Activated naive CD8-positive, alpha-beta T cell treated with anti-CD3 and anti-CD28 coated beads, Interleukin-2, amount 10 ng/mL, durations not matched to agents 7 days and 5 days (primary cell): ENCODE results near the gene RPL10. TPM values are rescaled to one million over a fixed set of nuclear protein-coding genes. Genes with fewer than 3 reads are reported as not detected.

Experiments
- ATAC-seq: fragments of 150-1000 bp; cut with Tn5 transposase; one replicate; pipeline ENCODE4 v1.10.0; 2021; ENCODE audit warnings: low read depth, moderate library complexity
- POLR2A ChIA-PET: fragments of 350-600 bp; sonication (Branson Sonifier 250); formaldehyde crosslinking; loops from one replicate; lab custom pipeline; 2021; ENCODE audit warnings: antibody characterized with exemption; lab: Charles Lee
- DNase-seq: peaks from one replicate; pipeline ENCODE4 v3.0.0; 2021
- H3K27ac Mint-ChIP-seq: one replicate; pipeline ENCODE4 v1.8.0; 2022; ENCODE audit warnings: mild to moderate bottlenecking, mixed read lengths
- H3K27me3 Mint-ChIP-seq: one replicate; pipeline ENCODE4 v1.8.0; 2022; ENCODE audit warnings: mild to moderate bottlenecking, moderate library complexity, mixed read lengths
- H3K36me3 Mint-ChIP-seq: one replicate; pipeline ENCODE4 v1.8.0; 2021; ENCODE audit warnings: mild to moderate bottlenecking, mixed read lengths
- H3K4me1 Mint-ChIP-seq: one replicate; pipeline ENCODE4 v1.8.0; 2021; ENCODE audit warnings: mixed read lengths
- H3K4me3 Mint-ChIP-seq: one replicate; pipeline ENCODE4 v1.8.0; 2022; ENCODE audit warnings: mild to moderate bottlenecking, moderate library complexity, mixed read lengths
- H3K9me3 Mint-ChIP-seq: one replicate; pipeline ENCODE4 v1.8.0; 2021; ENCODE audit warnings: mixed read lengths
- total RNA-seq, 2 experiments: library from RNA; stranded (reverse); gene quantifications; one replicate each; pipeline ENCODE4 v1.2.3, GENCODE V29; 2021

The RPL10 gene
- total RNA-seq, 2 experiments from 2014 or later = 2,867 to 2,975 TPM

DNA sequence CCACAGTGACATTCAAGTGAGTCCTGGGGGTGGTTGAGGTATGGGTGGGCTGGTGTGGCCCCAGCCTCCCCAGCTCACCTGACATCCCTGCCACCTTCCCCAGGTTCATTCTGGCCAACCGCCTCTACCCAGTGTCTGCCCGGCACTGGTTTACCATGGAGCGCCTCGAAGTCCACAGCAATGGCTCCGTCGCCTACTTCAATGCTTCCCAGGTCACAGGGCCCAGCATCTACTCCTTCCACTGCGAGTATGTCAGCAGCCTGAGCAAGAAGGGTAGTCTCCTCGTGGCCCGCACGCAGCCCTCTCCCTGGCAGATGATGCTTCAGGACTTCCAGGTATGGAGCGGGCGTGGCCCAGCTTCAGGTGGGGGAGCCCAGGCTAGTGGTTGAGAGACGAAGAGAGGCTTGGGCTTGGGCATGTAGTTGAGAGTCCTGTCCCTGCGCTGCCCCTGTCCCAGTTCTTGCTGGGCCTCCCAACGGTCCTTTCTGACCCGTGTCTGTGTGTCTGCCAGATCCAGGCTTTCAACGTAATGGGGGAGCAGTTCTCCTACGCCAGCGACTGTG lies 37.1 kb downstream of the RPL10 start:
- Mint-ChIP-seq H3K27me3 (no peaks in the 10 kb centered on the region), H3K9me3 (no peaks in the 10 kb centered on the region), H3K4me3 (no peak overlapping the region), H3K36me3 (peaks cover 6% of the 10 kb centered on the region), H3K27ac (no peak overlapping the region), H3K4me1 (peaks cover 21% of the 10 kb centered on the region)
- ATAC-seq (no peak), DNase-seq (no peak)
- POLR2A ChIA-PET = interaction anchor here (1.7 kb wide), 1 partner anchor 14 kb away, joined by 3 read pairs; no protein-coding TSS in a partner anchor

DNA sequence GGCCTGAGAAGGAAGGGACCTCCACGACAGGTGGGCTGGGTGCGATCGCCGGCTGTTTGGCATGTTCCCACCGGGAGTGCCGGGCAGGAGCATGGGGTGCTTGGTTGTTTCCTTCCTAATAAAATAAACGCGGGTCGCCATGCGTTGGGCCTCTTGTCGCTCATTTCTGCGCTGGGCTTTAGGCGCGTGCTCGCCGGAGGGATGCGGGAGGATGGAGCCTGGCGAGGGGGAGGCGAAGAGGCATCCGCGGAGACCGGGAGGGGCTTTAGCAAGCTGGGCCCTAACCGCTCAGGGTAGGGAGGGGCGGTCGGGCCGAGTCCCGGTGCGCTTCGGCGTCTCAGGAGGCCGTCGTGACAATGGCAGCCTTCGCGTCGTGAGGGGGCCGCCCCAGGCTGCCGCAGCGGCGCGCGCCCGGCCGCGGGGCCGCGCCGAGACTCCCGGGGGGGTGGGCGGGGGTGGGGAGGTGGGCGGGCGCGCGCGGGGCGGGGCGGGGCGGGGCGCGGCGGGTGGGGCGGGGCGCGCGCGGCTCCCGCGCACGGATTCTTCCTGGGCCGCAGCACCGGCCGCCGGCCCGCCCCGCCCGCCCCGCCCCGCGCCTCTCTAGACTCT lies 38.3 kb downstream of the RPL10 start:
- Mint-ChIP-seq H3K27ac (peak overlapping the region; percentile 89), H3K36me3 (no peaks in the 10 kb centered on the region)
- POLR2A ChIA-PET = no interaction called here

DNA sequence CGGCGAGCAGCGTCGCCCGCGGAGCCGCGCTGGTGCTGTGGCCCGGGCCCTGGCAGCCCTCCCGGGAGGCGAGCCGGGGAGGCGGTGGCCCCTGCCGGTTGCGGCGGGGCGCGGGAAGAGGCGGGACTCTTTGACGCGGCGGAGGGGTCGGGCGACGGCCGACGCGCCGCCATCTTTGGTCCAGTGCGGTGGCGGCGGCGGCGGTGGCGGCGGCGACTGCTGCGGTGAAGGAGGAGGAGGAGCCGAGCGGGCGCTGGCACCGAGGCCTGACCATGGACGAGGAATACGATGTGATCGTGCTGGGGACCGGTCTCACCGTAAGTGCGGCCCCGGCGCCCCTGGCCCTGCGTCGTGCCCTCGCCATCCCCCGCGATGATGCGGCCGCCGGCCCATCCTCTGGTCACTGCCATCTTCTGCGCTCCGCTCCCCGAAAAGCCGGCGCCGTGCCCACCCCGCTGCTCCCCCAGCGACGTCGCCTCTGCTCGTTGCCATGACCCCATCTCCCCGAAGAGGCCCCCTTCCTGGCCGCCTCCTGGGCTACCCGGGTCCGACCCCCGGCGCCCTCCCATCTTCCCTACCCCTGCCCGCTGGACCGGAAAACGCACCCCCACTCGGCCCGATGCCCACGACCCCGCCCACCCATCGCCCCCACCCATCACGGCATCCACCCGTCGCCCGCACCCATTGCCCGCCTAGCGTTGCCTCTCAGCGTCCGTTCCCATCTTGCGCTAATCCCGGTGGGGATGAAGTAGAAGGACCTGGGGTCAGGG lies 39.0 kb downstream of the RPL10 start, which contains the start of gene GDI1:
TSS of gene GDI1 (plus strand) at position 172 of the 770 bp plus-strand sequence. CDS start at position 273, 101 bp downstream.
- peak; percentile 79 for DNase-seq
- Mint-ChIP-seq H3K9me3 (no peaks in the 10 kb centered on the region), H3K4me3 (peak within 1 kb of the TSS; percentile 89), H3K4me1 (peaks cover 15% of the 10 kb centered on the region), H3K27me3 (no peaks in the 10 kb centered on the region), H3K27ac (peak within 1 kb of the TSS; percentile 89), H3K36me3 (no peaks in the 10 kb centered on the region)
- peak; percentile 48 for ATAC-seq
- POLR2A ChIA-PET = no interaction called here

More for the DNA sequence above, 38.3 kb downstream of the RPL10 start:
- peak; percentile 65 for DNase-seq
- H3K27me3 Mint-ChIP-seq = no peaks in the 10 kb centered on the region
- peak; percentile 70 for ATAC-seq
- H3K4me3 Mint-ChIP-seq = peak overlapping the region; percentile 77
- H3K9me3 Mint-ChIP-seq = no peaks in the 10 kb centered on the region
- peaks cover 14% of the 10 kb centered on the region for H3K4me1 Mint-ChIP-seq

DNA sequence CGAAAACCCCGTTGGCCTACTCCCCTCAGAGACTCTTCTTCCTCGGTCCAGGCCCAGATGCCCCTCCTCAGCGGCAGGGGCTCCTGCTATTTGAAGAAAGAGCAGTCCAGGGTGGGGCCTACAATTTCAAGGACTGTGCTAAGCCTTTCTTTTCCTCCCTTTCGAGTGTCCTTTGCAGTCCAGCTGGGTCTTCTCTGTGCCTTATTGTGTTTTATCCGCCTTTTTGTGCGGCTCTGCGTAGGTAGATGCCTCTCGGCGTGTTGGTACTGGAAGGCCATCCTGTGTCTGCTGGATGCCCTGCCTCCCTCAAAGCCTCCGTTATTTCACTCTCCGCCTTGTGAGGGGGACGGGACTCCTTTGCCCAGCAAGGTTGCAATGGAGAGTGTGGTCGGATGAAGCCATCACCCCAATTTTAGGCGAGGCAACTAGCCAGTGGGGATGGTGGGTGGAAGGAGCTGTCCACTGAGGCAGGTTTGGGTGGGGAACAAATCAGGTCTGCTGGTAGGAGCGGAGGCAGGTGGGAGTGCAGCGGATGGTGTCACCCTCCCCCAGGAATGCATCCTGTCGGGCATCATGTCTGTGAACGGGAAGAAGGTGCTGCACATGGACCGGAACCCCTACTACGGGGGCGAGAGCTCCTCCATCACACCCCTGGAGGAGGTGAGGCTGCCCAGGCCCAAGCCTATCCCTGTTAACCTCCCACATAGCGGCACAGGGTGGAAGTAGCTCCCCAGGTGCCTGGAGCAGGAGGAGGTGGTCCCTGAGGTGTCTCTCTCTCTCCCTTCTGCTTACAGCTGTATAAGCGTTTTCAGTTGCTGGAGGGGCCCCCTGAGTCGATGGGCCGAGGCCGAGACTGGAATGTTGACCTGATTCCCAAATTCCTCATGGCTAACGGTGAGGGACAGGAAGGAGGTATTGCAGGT lies 40.1 kb downstream of the RPL10 start:
- POLR2A ChIA-PET = interaction anchor here (0.8 to 0.9 kb wide), 2 partner anchors 39 to 52 kb away, joined by 3 read pairs; partner anchors contain the start of gene SLC10A3
- peak overlapping the region; percentile 79 for H3K27ac Mint-ChIP-seq
- no peaks in the 10 kb centered on the region for H3K36me3 Mint-ChIP-seq
- no peak for DNase-seq
- H3K4me1 Mint-ChIP-seq = peaks cover 12% of the 10 kb centered on the region
- no peaks in the 10 kb centered on the region for H3K9me3 Mint-ChIP-seq
- H3K27me3 Mint-ChIP-seq = no peaks in the 10 kb centered on the region
- H3K4me3 Mint-ChIP-seq = peak overlapping the region; percentile 89
- no peak for ATAC-seq

DNA sequence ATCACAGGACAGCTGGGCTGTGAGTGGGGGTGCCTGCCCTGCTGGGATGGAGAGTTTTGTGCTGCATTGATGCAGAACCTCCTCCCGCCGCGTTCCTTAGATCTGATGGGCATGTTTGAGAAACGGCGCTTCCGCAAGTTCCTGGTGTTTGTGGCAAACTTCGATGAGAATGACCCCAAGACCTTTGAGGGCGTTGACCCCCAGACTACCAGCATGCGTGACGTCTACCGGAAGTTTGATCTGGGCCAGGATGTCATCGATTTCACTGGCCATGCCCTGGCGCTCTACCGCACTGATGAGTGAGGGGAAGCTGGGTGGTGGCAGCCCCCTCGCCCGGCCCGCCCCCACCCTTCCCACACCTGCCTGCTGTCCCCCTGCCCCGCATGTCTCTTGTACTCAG lies 41.7 kb downstream of the RPL10 start:
- H3K27me3 Mint-ChIP-seq = no peaks in the 10 kb centered on the region
- ATAC-seq (no peak), DNase-seq (no peak)
- POLR2A ChIA-PET = interaction anchor here (0.7 kb wide), 1 partner anchor 41 kb away, joined by 5 read pairs; the partner anchor contains the start of gene RPL10
- H3K9me3 Mint-ChIP-seq = no peaks in the 10 kb centered on the region
- H3K27ac Mint-ChIP-seq = peak overlapping the region; percentile 45
- no peak overlapping the region for H3K4me3 Mint-ChIP-seq
- peaks cover 11% of the 10 kb centered on the region for H3K4me1 Mint-ChIP-seq
- no peaks in the 10 kb centered on the region for H3K36me3 Mint-ChIP-seq

DNA sequence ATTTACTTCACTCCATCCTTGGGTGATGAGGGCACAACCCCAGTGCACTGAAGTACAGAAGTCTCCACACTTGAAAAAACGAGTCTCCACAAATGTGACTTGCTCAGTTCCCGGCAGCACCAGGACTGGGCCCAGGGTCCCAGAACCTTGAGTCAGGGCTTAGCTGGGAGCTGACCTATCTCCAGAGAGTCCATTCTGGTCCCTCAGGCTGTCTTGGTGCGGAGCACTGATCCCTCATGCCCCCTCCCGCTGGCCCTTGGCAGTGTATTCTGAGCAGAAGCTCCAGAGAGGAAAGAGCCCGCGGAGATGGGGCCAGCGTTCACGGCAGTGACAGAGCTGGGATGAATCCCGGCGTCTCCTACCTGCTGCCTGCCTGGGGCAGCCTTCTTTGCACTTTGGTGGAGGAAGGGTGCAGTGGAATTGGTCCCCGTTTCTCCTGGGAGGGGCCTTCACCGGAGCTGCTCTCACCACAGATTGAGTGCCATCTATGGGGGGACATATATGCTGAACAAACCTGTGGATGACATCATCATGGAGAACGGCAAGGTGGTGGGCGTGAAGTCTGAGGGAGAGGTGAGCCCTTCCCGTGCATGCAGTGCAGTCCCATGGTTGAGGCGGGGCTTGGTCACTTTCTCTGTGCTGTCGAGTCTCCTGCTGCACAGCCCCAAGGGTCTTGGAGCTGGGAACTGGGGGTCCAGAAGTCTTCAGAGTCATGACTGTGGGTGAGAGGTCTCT lies 42.6 kb downstream of the RPL10 start:
- Mint-ChIP-seq H3K27me3 (no peaks in the 10 kb centered on the region), H3K27ac (no peak overlapping the region), H3K36me3 (no peaks in the 10 kb centered on the region), H3K4me1 (peaks cover 11% of the 10 kb centered on the region), H3K4me3 (no peak overlapping the region), H3K9me3 (no peaks in the 10 kb centered on the region)
- DNase-seq (no peak), ATAC-seq (no peak)
- POLR2A ChIA-PET = interaction anchor here (0.7 to 1.3 kb wide), 3 partner anchors 38 to 43 kb away, joined by 3 to 5 read pairs (median 4); partner anchors contain the start of gene RPL10

DNA sequence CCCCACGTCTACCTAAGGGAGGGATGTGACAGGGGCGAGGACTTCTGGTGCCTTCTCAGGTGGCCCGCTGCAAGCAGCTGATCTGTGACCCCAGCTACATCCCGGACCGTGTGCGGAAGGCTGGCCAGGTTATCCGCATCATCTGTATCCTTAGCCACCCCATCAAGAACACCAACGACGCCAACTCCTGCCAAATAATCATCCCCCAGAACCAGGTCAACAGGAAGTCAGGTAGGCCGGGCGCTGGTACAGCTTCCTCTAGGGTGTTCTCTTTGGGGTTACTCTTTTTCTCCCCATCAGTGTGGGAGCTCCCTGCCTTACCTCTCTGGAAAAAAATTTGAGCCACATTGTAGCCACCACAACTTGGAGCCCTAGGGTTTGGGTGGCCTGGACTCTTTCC lies 43.4 kb downstream of the RPL10 start:
- H3K4me1 Mint-ChIP-seq = peaks cover 7% of the 10 kb centered on the region
- ATAC-seq (no peak), DNase-seq (no peak)
- POLR2A ChIA-PET = interaction anchor here (1.0 to 1.3 kb wide), 2 partner anchors 38 to 44 kb away, joined by 3 to 4 read pairs; partner anchors contain the start of gene RPL10
- peak overlapping the region; percentile 38 for H3K27ac Mint-ChIP-seq
- no peaks in the 10 kb centered on the region for H3K27me3 Mint-ChIP-seq
- H3K9me3 Mint-ChIP-seq = no peaks in the 10 kb centered on the region
- peaks cover 2% of the 10 kb centered on the region for H3K36me3 Mint-ChIP-seq
- H3K4me3 Mint-ChIP-seq = peak overlapping the region; percentile 13

DNA sequence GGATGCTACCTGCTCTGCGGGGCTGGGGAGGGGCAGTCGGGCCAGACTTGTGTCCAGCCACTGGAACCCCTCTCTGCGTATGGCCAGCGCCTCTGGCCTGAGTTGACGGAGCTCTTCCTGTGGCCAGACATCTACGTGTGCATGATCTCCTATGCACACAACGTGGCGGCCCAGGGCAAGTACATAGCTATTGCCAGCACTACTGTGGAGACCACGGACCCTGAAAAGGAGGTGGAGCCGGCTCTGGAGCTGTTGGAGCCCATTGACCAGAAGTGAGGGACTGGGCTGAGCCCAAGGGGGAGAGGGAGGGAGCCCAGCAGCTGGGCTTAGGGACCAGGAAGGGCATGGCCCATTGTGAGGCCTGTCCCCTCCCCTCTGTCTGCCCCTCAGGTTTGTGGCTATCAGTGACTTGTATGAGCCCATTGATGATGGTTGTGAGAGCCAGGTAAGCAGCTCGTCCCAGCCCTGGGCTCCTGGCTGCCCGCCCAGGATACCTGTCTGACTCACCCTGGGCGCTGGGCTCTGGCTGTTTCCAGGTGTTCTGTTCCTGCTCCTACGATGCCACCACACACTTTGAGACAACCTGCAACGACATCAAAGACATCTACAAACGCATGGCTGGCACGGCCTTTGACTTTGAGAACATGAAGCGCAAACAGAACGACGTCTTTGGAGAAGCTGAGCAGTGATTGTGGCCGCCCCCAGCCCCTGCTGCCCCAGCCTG lies 44.0 kb downstream of the RPL10 start:
- Mint-ChIP-seq H3K4me1 (peaks cover 7% of the 10 kb centered on the region), H3K36me3 (peaks cover 2% of the 10 kb centered on the region), H3K27me3 (no peaks in the 10 kb centered on the region), H3K27ac (no peak overlapping the region), H3K9me3 (no peaks in the 10 kb centered on the region), H3K4me3 (no peak overlapping the region)
- DNase-seq (no peak), ATAC-seq (no peak)
- POLR2A ChIA-PET = interaction anchor here (1.0 to 1.3 kb wide), 2 partner anchors 39 to 44 kb away, joined by 3 to 4 read pairs; partner anchors contain the start of gene RPL10

DNA sequence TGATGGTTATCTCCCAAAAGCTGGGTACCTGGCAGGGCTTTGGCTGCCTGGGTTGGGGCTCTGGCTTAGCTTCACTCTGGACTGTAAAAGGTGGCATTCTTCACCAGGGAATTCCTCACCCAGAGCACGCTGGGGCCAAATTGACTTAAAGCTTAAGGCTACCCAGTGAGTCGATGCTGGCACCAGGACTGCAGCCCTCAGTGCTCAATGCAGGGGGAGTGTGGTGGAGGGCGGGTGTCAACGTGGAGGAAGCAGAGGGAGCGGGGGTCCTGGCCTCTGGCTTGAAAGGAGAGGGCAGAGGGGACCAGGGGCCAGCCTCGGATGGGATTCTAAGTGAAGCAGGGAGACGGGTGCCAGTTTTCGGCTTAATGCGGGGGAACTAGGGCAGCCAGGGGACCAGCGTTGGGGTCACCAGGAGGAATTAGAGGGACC lies 45.3 kb downstream of the RPL10 start:
- Mint-ChIP-seq H3K9me3 (no peaks in the 10 kb centered on the region), H3K27me3 (no peaks in the 10 kb centered on the region), H3K36me3 (peaks cover 2% of the 10 kb centered on the region), H3K27ac (peak overlapping the region; percentile 80), H3K4me3 (peak overlapping the region; percentile 69), H3K4me1 (peaks cover 3% of the 10 kb centered on the region)
- POLR2A ChIA-PET = no interaction called here
- no peak for ATAC-seq
- no peak for DNase-seq

DNA sequence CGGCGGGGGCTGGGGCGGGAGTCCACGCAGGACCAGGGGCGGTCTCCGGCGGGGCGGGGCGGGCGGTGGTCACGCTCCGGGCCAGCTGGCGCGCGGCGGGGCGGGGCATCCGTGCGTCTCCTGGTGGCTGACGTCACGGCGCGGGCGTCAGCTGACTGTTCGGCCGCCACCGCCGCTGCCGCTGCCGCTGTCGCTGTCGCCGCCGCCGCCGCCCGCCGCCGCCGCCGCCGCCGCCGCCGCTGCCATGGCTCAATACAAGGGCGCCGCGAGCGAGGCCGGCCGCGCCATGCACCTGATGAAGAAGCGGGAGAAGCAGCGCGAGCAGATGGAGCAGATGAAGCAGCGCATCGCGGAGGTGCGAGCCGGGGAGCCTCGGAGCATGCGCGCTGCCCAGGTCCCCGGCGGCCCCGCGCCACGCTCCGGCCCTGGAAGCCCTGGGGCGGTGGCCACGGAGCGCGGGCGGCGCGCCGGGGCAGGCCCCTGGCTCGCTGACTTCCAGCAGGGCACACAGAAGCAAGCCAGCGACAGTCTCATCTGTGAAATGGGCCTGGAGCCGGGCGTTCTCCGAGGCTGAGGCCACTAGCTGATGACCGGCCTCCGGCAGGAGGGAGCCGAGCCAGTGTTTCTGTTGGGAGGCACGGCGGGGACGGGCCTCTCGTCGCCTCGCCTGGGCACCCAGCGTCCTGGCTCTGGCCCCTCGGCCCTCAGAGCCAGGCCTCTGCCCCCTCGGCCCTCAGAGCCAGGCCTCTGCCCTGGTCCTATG lies 46.0 kb downstream of the RPL10 start, which contains the start of gene FAM50A:
TSS of gene FAM50A (plus strand) at position 150 of the 763 bp plus-strand sequence. CDS start at position 245, 95 bp downstream.
- DNase-seq = peak; percentile 81
- no peaks in the 10 kb centered on the region for H3K9me3 Mint-ChIP-seq
- H3K27ac Mint-ChIP-seq = peak within 1 kb of the TSS; percentile 80
- peak within 1 kb of the TSS; percentile 69 for H3K4me3 Mint-ChIP-seq
- ATAC-seq = peak; percentile 75
- peaks cover 3% of the 10 kb centered on the region for H3K4me1 Mint-ChIP-seq
- H3K27me3 Mint-ChIP-seq = no peaks in the 10 kb centered on the region
- POLR2A ChIA-PET = interaction anchor here (0.9 to 1.2 kb wide), 2 partner anchors 15 to 46 kb away, joined by 3 to 4 read pairs; partner anchors contain the start of gene RPL10
- peaks cover 2% of the 10 kb centered on the region for H3K36me3 Mint-ChIP-seq
